Tracheal epithelial cell (primary cell): Measurements from ENCODE around the gene SBNO2. TPM values are rescaled to one million over a fixed set of nuclear protein-coding genes. Genes with fewer than 3 reads are reported as not detected.

Source experiments
- total RNA-seq: library from RNA; depleted of rRNA; stranded (reverse); fragments of >200 nt; gene quantifications from 2 replicates; pipeline ENCODE4 v1.2.1, GENCODE V29; 2014

SBNO2 gene, protein sequence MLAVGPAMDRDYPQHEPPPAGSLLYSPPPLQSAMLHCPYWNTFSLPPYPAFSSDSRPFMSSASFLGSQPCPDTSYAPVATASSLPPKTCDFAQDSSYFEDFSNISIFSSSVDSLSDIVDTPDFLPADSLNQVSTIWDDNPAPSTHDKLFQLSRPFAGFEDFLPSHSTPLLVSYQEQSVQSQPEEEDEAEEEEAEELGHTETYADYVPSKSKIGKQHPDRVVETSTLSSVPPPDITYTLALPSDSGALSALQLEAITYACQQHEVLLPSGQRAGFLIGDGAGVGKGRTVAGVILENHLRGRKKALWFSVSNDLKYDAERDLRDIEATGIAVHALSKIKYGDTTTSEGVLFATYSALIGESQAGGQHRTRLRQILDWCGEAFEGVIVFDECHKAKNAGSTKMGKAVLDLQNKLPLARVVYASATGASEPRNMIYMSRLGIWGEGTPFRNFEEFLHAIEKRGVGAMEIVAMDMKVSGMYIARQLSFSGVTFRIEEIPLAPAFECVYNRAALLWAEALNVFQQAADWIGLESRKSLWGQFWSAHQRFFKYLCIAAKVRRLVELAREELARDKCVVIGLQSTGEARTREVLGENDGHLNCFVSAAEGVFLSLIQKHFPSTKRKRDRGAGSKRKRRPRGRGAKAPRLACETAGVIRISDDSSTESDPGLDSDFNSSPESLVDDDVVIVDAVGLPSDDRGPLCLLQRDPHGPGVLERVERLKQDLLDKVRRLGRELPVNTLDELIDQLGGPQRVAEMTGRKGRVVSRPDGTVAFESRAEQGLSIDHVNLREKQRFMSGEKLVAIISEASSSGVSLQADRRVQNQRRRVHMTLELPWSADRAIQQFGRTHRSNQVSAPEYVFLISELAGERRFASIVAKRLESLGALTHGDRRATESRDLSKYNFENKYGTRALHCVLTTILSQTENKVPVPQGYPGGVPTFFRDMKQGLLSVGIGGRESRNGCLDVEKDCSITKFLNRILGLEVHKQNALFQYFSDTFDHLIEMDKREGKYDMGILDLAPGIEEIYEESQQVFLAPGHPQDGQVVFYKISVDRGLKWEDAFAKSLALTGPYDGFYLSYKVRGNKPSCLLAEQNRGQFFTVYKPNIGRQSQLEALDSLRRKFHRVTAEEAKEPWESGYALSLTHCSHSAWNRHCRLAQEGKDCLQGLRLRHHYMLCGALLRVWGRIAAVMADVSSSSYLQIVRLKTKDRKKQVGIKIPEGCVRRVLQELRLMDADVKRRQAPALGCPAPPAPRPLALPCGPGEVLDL (N-terminal part only)
- 22.4 and 70.8 TPM in 2 replicates for total RNA-seq

DNA sequence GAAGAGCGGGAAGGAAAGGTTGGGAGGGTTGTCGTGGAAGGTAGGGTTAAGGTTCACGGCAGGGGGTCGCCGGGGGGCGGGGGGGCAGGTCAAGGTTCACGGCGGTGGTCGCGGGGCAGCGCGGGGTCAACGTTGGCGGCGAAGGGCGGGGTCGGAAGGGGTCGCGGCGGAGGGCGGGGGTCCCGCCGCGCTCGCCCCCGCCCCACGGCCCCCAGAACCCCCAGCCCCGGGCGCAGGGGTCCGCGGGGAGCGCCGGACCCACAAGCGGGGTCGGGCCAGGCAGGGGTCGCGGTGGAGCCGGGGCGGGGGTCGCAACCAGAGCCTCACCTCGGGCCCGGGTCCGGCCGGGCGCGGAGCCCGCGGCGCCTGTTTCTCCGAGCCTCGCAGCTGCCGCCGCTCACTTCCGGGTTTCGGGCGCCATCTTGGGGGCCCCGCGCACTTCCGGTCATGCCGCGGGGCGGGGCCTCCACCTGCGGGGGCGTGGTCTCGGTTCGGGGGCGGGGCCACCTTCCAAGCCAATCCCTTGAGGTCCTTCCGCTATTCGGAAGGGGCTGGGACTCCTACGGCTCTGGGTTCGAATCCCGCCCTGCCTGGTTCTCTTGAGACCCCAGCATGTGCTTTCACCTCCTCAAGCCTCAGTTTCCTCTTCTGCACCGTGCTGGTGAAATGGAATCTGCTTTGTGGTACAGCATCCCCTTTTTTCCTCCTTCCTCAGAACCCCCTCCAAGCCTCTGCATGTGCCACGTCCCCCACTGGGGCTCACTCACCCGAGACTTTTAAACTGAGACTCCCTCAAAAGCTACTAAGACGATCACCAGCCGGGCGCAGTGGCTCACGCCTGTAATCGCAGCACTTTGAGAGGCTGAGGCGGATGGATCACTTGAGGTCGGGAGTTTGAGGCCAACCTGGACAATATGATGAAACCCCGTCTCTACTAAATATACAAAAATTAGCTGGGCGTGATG, at the start of gene SBNO2:
TSS of gene SBNO2 (minus strand) at position 424 of the 965 bp plus-strand sequence. CDS start 19,992 bp downstream, outside the sequence.

DNA sequence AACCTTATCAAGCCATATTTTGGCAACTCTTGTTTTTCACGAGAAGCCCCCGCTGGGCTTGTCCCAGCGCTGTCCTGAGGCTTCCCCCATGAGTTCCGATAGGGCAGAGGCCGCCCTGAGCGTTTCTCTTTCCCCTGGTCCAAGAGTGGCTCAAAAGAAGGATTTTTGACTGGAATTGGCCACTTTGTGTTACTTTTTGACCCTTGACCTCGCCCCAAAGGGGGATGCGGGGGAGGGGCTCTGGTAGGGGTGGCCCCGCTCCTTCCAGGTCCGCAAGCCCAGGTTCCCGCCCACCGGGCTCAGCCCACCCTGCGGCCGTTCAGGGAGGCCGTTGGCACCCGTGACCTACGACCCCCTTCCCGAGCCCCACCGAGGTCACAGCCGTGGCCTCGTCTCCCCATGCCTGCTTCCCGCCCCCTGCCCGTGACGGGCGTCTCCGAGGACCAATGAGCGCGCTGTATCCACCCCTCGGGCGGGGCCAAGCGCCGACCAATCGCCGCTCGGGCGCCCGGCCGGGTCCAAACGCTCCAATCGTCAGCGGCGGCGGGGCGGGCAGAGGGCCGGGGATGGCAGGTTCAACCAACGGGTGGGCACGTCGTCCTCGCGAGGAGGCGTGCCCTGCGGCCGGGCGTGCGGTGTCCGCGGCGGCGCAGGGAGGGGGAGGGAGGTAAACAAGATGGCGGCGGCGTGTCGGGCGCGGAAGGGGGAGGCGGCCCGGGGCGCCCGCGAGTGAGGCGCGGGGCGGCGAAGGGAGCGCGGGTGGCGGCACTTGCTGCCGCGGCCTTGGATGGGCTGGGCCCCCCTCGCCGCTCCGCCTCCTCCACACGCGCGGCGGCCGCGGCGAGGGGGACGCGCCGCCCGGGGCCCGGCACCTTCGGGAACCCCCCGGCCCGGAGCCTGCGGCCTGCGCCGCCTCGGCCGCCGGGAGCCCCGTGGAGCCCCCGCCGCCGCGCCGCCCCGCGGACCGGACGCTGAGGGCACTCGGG, 31.3 kb upstream of the SBNO2 start, which contains the start of gene STK11:
TSS of gene STK11 (plus strand) at position 665 of the 986 bp plus-strand sequence. CDS start 1,136 bp downstream, outside the sequence.

DNA sequence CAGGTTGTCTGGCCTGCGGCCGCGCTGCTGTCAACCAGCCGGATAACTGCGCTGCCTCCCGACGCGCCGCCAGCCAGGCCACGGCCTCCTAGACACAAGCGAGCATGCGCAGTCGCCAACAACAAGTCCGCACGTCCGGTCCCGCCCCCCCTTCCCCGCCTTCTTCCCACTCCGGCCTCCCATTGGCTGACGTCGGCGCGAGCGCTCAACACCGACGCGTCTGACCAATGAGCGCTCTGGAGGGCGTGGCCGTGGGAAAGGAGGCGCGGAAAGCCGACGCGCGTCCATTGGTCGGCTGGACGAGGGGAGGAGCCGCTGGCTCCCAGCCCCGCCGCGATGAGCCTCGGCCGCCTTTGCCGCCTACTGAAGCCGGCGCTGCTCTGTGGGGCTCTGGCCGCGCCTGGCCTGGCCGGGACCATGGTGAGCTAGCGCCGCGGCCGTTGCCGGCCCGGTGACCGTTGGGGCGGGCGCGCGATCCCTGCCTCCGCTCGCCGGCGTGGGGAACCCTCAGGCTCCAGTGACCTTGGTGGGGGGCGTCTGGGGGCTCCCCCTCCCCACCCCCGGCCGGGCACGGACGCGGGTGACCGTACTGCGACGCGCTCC, 70.3 kb downstream of the SBNO2 start, which contains the start of gene GPX4:
TSS of gene GPX4 (plus strand) at position 287 of the 603 bp plus-strand sequence. CDS start at position 337, 50 bp downstream.

DNA sequence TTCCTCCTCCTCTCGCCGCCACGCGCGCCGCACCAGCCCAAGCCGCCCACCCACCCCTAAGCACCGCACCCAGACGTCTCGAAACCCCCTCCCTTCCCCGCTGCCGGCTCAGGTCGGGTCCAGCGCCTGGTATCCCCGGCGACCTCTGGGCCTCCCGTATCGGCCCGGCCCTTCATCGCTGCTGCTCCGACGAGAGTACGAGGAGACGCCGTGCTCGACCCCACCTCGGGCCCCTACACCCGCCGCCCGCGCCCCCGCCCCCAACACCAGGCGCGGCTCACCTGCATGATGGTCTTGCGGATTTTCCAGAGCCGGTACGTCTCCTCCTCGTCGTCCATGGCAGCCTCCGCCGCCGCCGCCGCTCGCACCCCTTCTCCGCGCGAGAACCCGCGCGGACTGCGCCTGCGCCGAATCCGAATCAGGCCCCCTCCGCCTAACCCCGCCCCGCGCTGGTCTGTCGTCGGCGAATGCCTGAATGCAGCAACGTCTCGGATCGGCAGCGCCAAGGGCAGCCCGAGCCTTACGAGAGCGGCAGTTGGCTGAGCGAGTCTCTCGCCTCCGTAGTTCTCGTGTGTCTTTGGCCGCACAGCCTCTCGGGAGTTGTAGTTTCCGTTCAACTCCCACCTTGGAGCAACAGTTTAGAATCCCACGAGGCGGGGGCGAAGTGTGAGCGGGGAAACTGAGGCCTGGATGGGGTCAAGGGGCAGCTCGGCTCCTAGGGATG, 78.9 kb downstream of the SBNO2 start, which contains the start of gene POLR2E:
TSS of gene POLR2E (minus strand) at position 398 of the 724 bp plus-strand sequence. CDS start at position 338, 60 bp downstream.

DNA sequence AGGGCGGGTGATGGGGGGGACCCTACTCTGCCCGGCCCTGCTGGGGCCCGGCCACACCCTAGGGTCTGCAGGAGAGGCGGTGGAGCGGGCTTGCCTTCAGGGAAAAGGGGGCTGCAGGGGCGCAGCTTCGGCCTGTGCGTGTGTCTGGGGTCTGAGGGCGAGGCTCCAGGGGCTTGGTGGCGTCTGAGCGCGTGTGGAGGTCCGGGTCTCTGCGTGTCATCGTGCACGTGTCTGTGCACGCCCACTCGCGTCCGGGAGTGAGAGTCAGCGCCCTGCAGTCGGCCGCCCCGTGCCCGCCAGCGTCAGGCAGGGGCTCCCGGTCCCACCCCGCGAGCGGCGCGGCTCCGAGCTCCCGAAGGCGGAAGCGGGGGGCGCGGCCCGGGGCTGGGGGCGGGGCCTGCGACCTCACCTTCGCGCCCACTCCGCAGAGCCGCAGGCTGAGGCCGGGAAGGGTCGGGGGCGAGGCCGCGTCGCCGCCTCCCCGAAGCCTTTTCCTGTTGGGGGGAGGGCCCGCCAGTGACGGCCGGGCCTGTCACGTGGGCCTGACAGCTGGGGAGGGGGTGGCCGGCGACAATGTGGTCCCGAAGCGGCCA, 107.2 kb downstream of the SBNO2 start, which contains the start of gene ARHGAP45:
TSS of gene ARHGAP45 (plus strand) at position 420 of the 593 bp plus-strand sequence. CDS start 239 bp downstream, outside the sequence.

Other genes starting within 250 kb of the SBNO2 start
- 19.2 and 21.4 TPM in 2 replicates for gene ARID3A, start 248.2 kb downstream of the SBNO2 start, total RNA-seq
- gene WDR18, start 189.9 kb downstream of the SBNO2 start, total RNA-seq: 42.2 and 66.0 TPM in 2 replicates
- 0.85 and 1.2 TPM in 2 replicates for gene GRIN3B, start 173.8 kb downstream of the SBNO2 start, total RNA-seq
- gene TMEM259, start 153.1 kb downstream of the SBNO2 start, total RNA-seq: 79.7 and 84.3 TPM in 2 replicates
- gene RNU6-2, start 152.7 kb downstream of the SBNO2 start, total RNA-seq: not detected in 2 replicates
- gene CNN2, start 147.7 kb downstream of the SBNO2 start, total RNA-seq: 137 and 224 TPM in 2 replicates
- 5.3 and 7.9 TPM in 2 replicates for gene ABCA7, start 134.2 kb downstream of the SBNO2 start, total RNA-seq
- gene ARHGAP45, start 107.1 kb downstream of the SBNO2 start, total RNA-seq: 5.1 and 16.9 TPM in 2 replicates
- gene POLR2E, start 78.9 kb downstream of the SBNO2 start, total RNA-seq: 47.7 and 55.9 TPM in 2 replicates
- gene GPX4, start 70.3 kb downstream of the SBNO2 start, total RNA-seq: 444 and 452 TPM in 2 replicates
- 131 and 132 TPM in 2 replicates for gene STK11, start 31.5 kb upstream of the SBNO2 start, total RNA-seq
- 4.0 and 7.5 TPM in 2 replicates for gene CBARP, start 63.7 kb upstream of the SBNO2 start, total RNA-seq
- 13.9 and 21.4 TPM in 2 replicates for gene ATP5F1D, start 67.5 kb upstream of the SBNO2 start, total RNA-seq
- 12.8 and 30.7 TPM in 2 replicates for gene MIDN, start 74.3 kb upstream of the SBNO2 start, total RNA-seq
- 114 and 137 TPM in 2 replicates for gene CIRBP, start 95.1 kb upstream of the SBNO2 start, total RNA-seq
- 37.3 and 46.0 TPM in 2 replicates for gene FAM174C, start 101.3 kb upstream of the SBNO2 start, total RNA-seq
- gene EFNA2, start 111.6 kb upstream of the SBNO2 start, total RNA-seq: not detected in 2 replicates
- gene NDUFS7, start 209.6 kb upstream of the SBNO2 start, total RNA-seq: 104 and 113 TPM in 2 replicates
- 25.4 and 48.9 TPM in 2 replicates for gene GAMT, start 227.3 kb upstream of the SBNO2 start, total RNA-seq
- 76.1 and 80.6 TPM in 2 replicates for gene DAZAP1, start 233.3 kb upstream of the SBNO2 start, total RNA-seq